GM21717 (cell line): ENCODE results near the gene KCNQ1OT1.

Source experiments
- ATAC-seq: cut with Tn5 transposase; IDR thresholded peaks from one replicate; pipeline ENCODE4 v1.9.1; 2021; ENCODE audit warnings: mild to moderate bottlenecking, moderate library complexity; ENCODE audit not compliant: unreplicated experiment

Gene KCNQ1OT1

GRCh38 chr11:2737866-2738265, 38.1 kb upstream of the KCNQ1OT1 start:
- no peak for ATAC-seq

GRCh38 chr11:2737226-2737590, 37.4 kb upstream of the KCNQ1OT1 start:
- ATAC-seq = no peak

GRCh38 chr11:2736577-2737225, 36.9 kb upstream of the KCNQ1OT1 start:
- no peak for ATAC-seq

- ATAC-seq = no peak
Measured at GRCh38 chr11:2735053-2735589, 35.3 kb upstream of the KCNQ1OT1 start.

- ATAC-seq = no peak
Measured at GRCh38 chr11:2734181-2735052, 34.6 kb upstream of the KCNQ1OT1 start.

- ATAC-seq = no peak
Measured at GRCh38 chr11:2732940-2733628, 33.3 kb upstream of the KCNQ1OT1 start.

- no peak for ATAC-seq
Measured at GRCh38 chr11:2732261-2732939, 32.6 kb upstream of the KCNQ1OT1 start.

- ATAC-seq = no peak
Measured at GRCh38 chr11:2731130-2732125, 31.6 kb upstream of the KCNQ1OT1 start.

- ATAC-seq = no peak
Measured at GRCh38 chr11:2730272-2731129, 30.7 kb upstream of the KCNQ1OT1 start.

- no peak for ATAC-seq
Measured at GRCh38 chr11:2729841-2730240, 30.0 kb upstream of the KCNQ1OT1 start.

- ATAC-seq = no peak
Measured at GRCh38 chr11:2728663-2729332, 29.0 kb upstream of the KCNQ1OT1 start.

- ATAC-seq = no peak
Measured at GRCh38 chr11:2728128-2728662, 28.4 kb upstream of the KCNQ1OT1 start.

- no peak for ATAC-seq
Measured at GRCh38 chr11:2726964-2727363, 27.2 kb upstream of the KCNQ1OT1 start.

GRCh38 chr11:2725368-2726300, 25.8 kb upstream of the KCNQ1OT1 start:
- ATAC-seq = no peak

- no peak for ATAC-seq
Measured at GRCh38 chr11:2724653-2725367, 25.0 kb upstream of the KCNQ1OT1 start.

- ATAC-seq = no peak
Measured at GRCh38 chr11:2724104-2724503, 24.3 kb upstream of the KCNQ1OT1 start.
